ENCODE results near the gene MAP2K6.

GRCh38 chr17:69466905-69467667 is 52.6 kb downstream of the MAP2K6 start:
- no peak for TF ChIP-seq POLR2AphosphoS5 (IDR thresholded peaks at IDR 0.05; ENCODE audit: low read depth, low read length)
- TF ChIP-seq POLR2A (IDR thresholded peaks at IDR 0.05; ENCODE audit: low read depth, low read length), result no peak
- no peak for TF ChIP-seq TAF1 (IDR thresholded peaks at IDR 0.05; ENCODE audit: low read depth, low read length)
- TF ChIP-seq POU2F2 (IDR thresholded peaks at IDR 0.05; ENCODE audit: low read depth, low read length), result no peak
- no peak for TF ChIP-seq SPI1 (IDR thresholded peaks at IDR 0.05; ENCODE audit: low read depth, low read length)
- TF ChIP-seq PAX5 (IDR thresholded peaks at IDR 0.05; ENCODE audit: insufficient read depth, low read length, severe bottlenecking), result no peak

All from GM12891 (cell line).